Activated CD4-positive, alpha-beta T cell treated with anti-CD3 and anti-CD28 coated beads for 36 hours (primary cell): ENCODE measurements around the gene NEUROD6. TPM values are rescaled to one million over a fixed set of nuclear protein-coding genes. Genes with fewer than 3 reads are reported as not detected.

Experiments used
- ATAC-seq: fragments of 200-7000 bp; cut with Tn5 transposase; one replicate; pipeline ENCODE4 v1.10.0; 2021; ENCODE audit warnings: mild to moderate bottlenecking, moderate library complexity
- CTCF ChIA-PET: fragments of 350-600 bp; sonication (Branson Sonifier 250); formaldehyde crosslinking; loops from one replicate; lab custom pipeline; 2021; ENCODE audit warnings: antibody characterized with exemption; lab: Charles Lee
- POLR2A ChIA-PET: fragments of 350-600 bp; sonication (Branson Sonifier 250); formaldehyde crosslinking; loops from one replicate; lab custom pipeline; 2021; ENCODE audit warnings: antibody characterized with exemption, inconsistent platforms; lab: Charles Lee
- DNase-seq: peaks from one replicate; pipeline ENCODE4 v3.0.0-alpha.2; 2020
- H3K27ac Mint-ChIP-seq: one replicate; pipeline ENCODE4 v1.8.0; 2021; ENCODE audit warnings: mixed read lengths
- H3K27me3 Mint-ChIP-seq: one replicate; pipeline ENCODE4 v1.8.0; 2021; ENCODE audit warnings: mixed read lengths
- H3K36me3 Mint-ChIP-seq: one replicate; pipeline ENCODE4 v1.8.0; 2021; ENCODE audit warnings: low read depth, mixed read lengths
- H3K4me1 Mint-ChIP-seq: one replicate; pipeline ENCODE4 v1.8.0; 2021; ENCODE audit warnings: mixed read lengths
- H3K4me3 Mint-ChIP-seq: one replicate; pipeline ENCODE4 v1.8.0; 2021; ENCODE audit warnings: mild to moderate bottlenecking, moderate library complexity, mixed read lengths
- H3K9me3 Mint-ChIP-seq: one replicate; pipeline ENCODE4 v1.8.0; 2021; ENCODE audit warnings: low read depth, mixed read lengths
- intact Hi-C, 2 experiments: fragments of 100-400 bp; cut with DNase I in 1 of 2; cut with micrococcal nuclease in 1 of 2; formaldehyde crosslinking; loops; one replicate each; pipeline versions ENCODE4 v1.14.2 to v1.15.1; 2022 to 2024; cut with DNase I, micrococcal nuclease
- total RNA-seq, 2 experiments: library from RNA; stranded (reverse); gene quantifications; one replicate each; pipeline ENCODE4 v1.2.3, GENCODE V29; 2021

The NEUROD6 gene
- total RNA-seq, 2 experiments from 2014 or later: not detected

DNA sequence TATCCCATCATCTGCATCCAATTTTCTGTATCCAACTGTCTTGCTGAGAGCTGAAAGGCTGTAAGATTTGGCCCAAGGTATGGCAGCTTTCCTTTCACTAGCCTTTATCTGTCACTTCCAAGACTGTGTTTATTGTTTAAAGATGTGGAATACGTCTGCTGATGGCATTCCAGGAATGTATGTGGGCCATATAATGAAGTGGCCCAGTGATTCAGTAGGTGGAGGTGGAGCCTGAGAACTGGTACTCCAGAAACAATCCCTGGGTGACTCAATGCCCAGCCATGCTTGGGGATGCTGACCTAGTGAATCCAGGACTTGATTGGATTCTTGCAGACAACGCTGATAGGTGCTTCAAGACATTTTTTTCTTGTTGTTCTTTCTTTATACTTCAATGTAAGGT lies 13.5 kb downstream of the NEUROD6 start:
- no peak overlapping the region for H3K4me3 Mint-ChIP-seq
- CTCF ChIA-PET: no interaction called here
- H3K27ac Mint-ChIP-seq: no peak overlapping the region
- peaks cover 1% of the 10 kb centered on the region for H3K36me3 Mint-ChIP-seq
- peaks cover 2% of the 10 kb centered on the region for H3K27me3 Mint-ChIP-seq
- intact Hi-C loops: no loop called here
- DNase-seq: no peak
- ATAC-seq: no peak
- H3K9me3 Mint-ChIP-seq: peaks cover 7% of the 10 kb centered on the region
- POLR2A ChIA-PET: no interaction called here
- H3K4me1 Mint-ChIP-seq: no peaks in the 10 kb centered on the region

DNA sequence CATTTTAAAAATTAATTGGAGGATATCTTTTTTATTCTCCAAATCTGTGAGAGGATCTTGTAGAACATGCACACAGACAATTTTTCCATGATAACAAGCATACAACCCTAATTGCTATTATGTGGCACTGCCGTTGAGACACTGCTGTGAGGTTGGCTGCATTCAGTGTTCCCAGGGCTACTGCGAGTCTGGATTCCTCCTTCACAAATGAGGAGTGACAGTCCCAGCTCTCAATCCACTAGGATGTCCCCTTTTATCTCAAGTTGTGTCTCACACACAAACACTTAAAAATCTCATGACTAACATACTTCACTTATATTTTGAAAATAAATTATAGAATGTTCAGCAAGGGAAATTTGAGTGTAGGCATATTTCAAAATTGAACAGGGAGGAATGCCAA lies 14.1 kb downstream of the NEUROD6 start:
- Mint-ChIP-seq H3K4me3 (no peak overlapping the region), H3K27ac (no peak overlapping the region), H3K9me3 (peaks cover 5% of the 10 kb centered on the region), H3K27me3 (peaks cover 2% of the 10 kb centered on the region), H3K4me1 (no peaks in the 10 kb centered on the region), H3K36me3 (peaks cover 1% of the 10 kb centered on the region)
- CTCF ChIA-PET: no interaction called here
- DNase-seq (no peak), ATAC-seq (no peak)
- POLR2A ChIA-PET: no interaction called here
- intact Hi-C loops: no loop called here

DNA sequence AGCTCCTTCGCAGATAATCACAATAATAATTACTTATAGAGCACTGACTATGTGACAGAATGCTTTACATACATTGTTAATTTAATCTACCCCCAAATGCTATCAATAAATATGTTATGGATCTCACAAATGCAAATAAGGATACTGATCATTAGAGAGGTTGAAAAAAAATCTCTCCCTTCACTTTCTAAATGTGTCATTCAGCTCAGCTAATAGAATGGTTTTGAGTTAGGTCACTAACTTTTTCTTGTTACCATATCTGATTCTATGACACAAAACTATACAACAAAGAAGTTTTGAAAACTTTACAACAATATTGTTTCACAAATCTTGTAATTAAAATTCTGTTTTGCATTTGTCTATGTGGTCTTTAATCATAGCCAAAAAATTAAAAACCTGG lies 17.4 kb downstream of the NEUROD6 start:
- ChIA-PET CTCF (no interaction called here), POLR2A (no interaction called here)
- Mint-ChIP-seq H3K36me3 (no peaks in the 10 kb centered on the region), H3K27ac (no peak overlapping the region), H3K9me3 (peaks cover 3% of the 10 kb centered on the region), H3K4me1 (no peaks in the 10 kb centered on the region), H3K4me3 (no peak overlapping the region), H3K27me3 (no peaks in the 10 kb centered on the region)
- DNase-seq: no peak
- intact Hi-C loops: no loop called here
- no peak for ATAC-seq

DNA sequence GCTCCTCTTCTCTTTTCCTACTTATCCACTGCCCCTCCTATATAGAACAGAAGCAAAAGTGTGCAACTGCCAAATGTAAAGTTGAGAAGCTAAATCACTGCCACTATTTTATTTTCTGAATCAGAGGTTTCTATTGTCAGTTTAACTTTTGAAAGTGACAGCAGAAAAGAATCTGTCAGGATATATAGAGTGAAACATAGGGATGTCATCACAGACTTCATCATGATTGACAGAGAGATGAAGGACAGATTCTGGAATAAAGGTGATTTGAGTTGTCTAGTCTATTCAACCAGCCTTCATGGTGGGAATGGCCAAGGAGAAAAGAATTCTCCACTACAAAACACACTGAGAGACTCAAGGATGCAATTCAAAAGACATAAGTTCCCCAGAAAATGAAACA lies 19.9 kb downstream of the NEUROD6 start:
- Mint-ChIP-seq H3K9me3 (peaks cover 3% of the 10 kb centered on the region), H3K4me3 (no peak overlapping the region), H3K27me3 (no peaks in the 10 kb centered on the region), H3K4me1 (no peaks in the 10 kb centered on the region), H3K36me3 (no peaks in the 10 kb centered on the region), H3K27ac (no peak overlapping the region)
- DNase-seq: no peak
- CTCF ChIA-PET: interaction anchor here (0.6 kb wide), 1 partner anchor 1103 kb away, joined by 3 read pairs; no protein-coding TSS in a partner anchor
- intact Hi-C loops: no loop called here
- ATAC-seq: no peak
- POLR2A ChIA-PET: no interaction called here

DNA sequence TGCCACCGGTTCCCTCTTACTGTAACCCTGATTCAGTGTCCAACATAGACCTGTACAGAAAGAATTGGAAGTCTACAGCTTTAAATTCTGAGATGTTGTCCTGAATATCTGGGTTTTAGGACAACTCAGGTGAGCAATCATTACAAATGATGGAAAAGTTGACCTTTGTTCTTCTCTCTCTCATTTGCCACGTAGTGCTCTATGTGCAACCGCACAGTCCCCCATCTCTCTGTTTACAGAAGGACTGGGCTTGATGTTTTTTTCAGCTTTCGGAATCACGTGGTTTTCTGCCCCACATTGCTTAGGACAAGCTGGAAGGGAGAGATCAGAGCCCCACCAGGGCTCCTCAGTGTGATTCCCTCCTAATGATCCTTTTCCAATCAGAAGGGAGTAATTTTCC lies 22.2 kb downstream of the NEUROD6 start:
- no peaks in the 10 kb centered on the region for H3K9me3 Mint-ChIP-seq
- CTCF ChIA-PET: no interaction called here

DNA sequence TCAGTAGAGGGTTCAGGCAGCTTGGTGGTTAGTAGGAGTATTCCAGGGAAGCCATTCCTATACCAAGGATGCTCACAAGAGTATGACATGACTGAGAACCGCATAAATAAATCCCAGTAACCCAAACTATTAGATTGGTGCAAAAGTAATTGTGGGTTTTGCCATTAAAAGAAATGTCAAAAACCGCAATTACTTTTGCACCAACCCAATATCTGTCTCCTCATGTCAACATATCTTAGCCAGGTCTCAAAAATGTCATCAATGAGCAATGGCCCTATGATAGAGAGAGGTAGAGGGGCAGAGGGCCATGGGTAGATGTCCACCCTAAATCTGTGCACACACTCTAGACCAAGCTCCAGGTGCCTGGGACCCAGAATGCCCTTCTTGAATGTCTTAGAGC lies 23.6 kb downstream of the NEUROD6 start:
- POLR2A ChIA-PET: no interaction called here
- Mint-ChIP-seq H3K9me3 (no peaks in the 10 kb centered on the region), H3K4me1 (no peaks in the 10 kb centered on the region), H3K27ac (no peak overlapping the region), H3K27me3 (peaks cover 2% of the 10 kb centered on the region), H3K4me3 (no peak overlapping the region), H3K36me3 (no peaks in the 10 kb centered on the region)
- intact Hi-C loops: no loop called here
- ATAC-seq (no peak), DNase-seq (no peak)
- CTCF ChIA-PET: no interaction called here

More for the DNA sequence above, 22.2 kb downstream of the NEUROD6 start:
- ATAC-seq (no peak), DNase-seq (no peak)
- Mint-ChIP-seq H3K36me3 (no peaks in the 10 kb centered on the region), H3K27me3 (peaks cover 2% of the 10 kb centered on the region), H3K4me1 (no peaks in the 10 kb centered on the region), H3K27ac (no peak overlapping the region), H3K4me3 (no peak overlapping the region)
- POLR2A ChIA-PET: no interaction called here
- intact Hi-C loops: no loop called here

DNA sequence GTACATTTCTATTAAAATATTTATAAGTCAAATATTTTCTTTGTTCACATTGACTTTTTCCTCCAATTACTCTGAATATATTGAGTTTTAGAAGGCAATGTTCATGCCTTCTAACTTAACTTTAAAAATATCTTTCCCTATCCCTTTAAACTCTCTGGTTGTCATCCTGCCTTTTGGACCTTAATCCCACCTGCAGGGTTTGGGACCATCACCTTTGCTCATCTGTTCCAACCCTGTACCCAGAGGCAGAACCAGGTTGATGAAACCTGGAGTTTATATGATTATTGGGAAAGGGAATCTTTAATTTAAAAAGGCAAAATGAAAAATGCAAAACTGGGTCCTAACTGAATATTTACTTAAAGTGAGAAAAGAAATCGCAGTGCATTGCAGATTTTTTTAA lies 24.8 kb downstream of the NEUROD6 start:
- no peak for DNase-seq
- Mint-ChIP-seq H3K27me3 (peaks cover 2% of the 10 kb centered on the region), H3K4me1 (no peaks in the 10 kb centered on the region), H3K9me3 (no peaks in the 10 kb centered on the region), H3K36me3 (no peaks in the 10 kb centered on the region), H3K4me3 (no peak overlapping the region), H3K27ac (no peak overlapping the region)
- POLR2A ChIA-PET: no interaction called here
- intact Hi-C loops: no loop called here
- CTCF ChIA-PET: no interaction called here
- no peak for ATAC-seq

DNA sequence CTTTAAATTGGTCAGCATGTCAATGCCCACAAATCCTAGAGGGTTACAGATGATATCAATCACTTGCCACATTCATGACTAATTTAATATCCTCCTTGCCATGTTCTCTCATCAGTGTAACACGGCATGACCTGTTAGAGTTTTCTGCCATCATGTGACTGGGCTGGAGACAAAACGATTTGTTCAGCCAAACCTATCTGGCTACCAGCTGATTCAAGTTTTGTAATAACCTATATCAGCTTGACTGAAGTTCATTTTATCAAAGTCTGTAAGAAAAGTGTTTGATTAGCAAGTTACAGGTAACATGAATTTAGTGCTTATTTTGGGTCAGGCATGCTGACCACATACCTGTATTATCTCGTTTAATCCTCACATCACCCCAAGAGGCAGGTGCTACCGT lies 25.7 kb downstream of the NEUROD6 start:
- Mint-ChIP-seq H3K4me1 (no peaks in the 10 kb centered on the region), H3K9me3 (no peaks in the 10 kb centered on the region)

DNA sequence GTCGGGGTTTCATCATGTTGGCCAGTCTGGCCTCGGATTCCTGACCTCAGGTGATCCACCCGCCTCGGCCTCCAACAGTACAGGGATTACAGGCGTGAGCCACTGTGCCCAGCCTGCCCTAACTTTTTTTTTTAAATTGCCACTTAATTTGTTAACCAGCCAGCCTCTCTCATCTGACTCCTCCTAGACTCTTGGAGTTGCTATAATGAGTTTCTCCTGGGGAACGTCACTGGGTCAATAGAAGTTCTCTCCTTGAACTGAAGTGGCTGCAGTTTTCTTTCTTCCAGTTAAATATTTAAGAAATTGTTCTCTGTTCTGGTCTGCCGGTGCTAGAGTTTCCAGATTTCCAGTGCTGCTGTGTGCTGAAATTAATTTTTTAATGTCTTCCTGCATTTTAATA lies 27.6 kb downstream of the NEUROD6 start:
- POLR2A ChIA-PET: no interaction called here
- DNase-seq (no peak), ATAC-seq (no peak)
- CTCF ChIA-PET: no interaction called here
- intact Hi-C loops: loop anchor here in 1 of 2 experiments (5.0 kb wide), 1 partner anchor 51 kb away; no protein-coding TSS in a partner anchor
- H3K36me3 Mint-ChIP-seq: no peaks in the 10 kb centered on the region
- H3K9me3 Mint-ChIP-seq: no peaks in the 10 kb centered on the region
- H3K4me3 Mint-ChIP-seq: no peak overlapping the region
- H3K27me3 Mint-ChIP-seq: peaks cover 2% of the 10 kb centered on the region
- H3K4me1 Mint-ChIP-seq: no peaks in the 10 kb centered on the region
- no peak overlapping the region for H3K27ac Mint-ChIP-seq

More for the DNA sequence above, 25.7 kb downstream of the NEUROD6 start:
- intact Hi-C loops: loop anchor here in 1 of 2 experiments (5.0 kb wide), 1 partner anchor 52 kb away; no protein-coding TSS in a partner anchor
- DNase-seq (no peak), ATAC-seq (no peak)
- no peaks in the 10 kb centered on the region for H3K36me3 Mint-ChIP-seq
- ChIA-PET POLR2A (no interaction called here), CTCF (no interaction called here)
- H3K4me3 Mint-ChIP-seq: no peak overlapping the region
- H3K27me3 Mint-ChIP-seq: peaks cover 2% of the 10 kb centered on the region
- no peak overlapping the region for H3K27ac Mint-ChIP-seq

DNA sequence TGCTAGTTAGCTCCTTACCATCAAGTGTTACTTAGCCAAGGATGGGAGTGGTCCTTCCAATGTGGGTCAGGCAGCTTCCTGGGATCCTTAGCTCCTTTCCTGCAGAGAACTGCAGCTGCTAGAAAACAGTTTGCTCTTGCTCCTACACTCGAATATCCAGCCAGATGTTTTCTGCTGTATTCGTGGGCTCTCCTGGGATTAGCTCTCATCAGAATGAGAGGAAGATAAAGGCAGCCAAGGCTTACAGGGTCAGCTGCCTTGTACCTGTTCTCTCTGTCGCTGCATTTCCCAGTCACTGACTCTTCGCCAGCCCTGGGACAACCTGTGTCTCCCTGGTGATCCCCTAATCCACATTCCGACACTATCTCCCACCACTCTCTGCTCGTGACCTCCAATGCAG lies 29.0 kb downstream of the NEUROD6 start:
- H3K27me3 Mint-ChIP-seq: peaks cover 2% of the 10 kb centered on the region
- no peak for DNase-seq
- no peaks in the 10 kb centered on the region for H3K9me3 Mint-ChIP-seq
- ChIA-PET POLR2A (no interaction called here), CTCF (no interaction called here)
- H3K27ac Mint-ChIP-seq: no peak overlapping the region
- no peak overlapping the region for H3K4me3 Mint-ChIP-seq
- H3K4me1 Mint-ChIP-seq: no peaks in the 10 kb centered on the region
- no peaks in the 10 kb centered on the region for H3K36me3 Mint-ChIP-seq
- intact Hi-C loops: loop anchor here in 1 of 2 experiments (5.0 kb wide), 1 partner anchor 49 kb away; no protein-coding TSS in a partner anchor
- ATAC-seq: no peak

DNA sequence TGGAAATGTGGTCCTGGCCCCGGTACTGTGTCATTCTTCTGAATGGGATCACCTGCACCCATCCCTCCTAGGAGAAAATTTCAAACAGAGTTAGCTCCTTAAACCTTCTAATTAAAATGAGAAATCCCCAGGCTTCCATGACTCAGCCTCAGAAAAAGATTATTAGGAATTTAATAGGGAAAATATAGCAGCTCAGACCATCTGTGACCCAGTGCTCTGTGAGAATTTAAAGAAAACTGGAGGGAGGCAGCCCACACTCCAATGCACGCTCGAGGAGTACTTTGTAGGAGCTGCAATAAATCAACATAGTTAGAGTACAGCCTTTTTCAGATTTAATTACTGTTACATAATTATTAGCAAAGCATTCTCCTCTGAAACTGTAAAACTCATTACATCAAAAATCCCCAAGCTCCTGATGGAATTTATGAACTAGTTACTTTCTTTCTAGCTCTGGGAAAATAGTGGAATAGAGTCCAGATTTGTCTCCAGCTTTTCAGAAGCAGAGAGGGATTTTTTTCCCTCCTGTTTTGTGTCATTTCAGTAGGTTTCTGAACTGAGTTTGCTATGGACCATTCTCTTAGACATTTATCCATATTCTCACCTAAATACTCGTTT lies 30.1 kb downstream of the NEUROD6 start:
- no peaks in the 10 kb centered on the region for H3K36me3 Mint-ChIP-seq

DNA sequence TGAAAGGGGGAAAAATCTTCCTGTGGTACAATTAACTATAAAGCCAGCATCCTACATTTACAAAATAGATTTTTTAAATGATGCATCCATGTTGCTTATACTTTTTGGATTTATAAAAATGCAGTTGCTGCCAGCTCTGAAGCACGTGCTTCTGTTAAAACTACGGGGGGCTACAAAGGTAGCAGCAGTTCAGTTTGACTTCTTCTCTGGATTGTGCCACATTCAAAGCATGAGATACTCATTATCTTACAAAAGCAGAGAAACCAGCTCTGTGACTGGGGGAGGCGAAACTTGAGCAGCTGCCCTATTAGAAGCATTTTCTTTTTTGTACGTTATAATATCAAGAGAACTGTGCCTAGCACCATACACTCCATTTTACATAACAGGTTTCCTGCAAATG lies 31.1 kb downstream of the NEUROD6 start:
- Mint-ChIP-seq H3K4me1 (no peaks in the 10 kb centered on the region), H3K27me3 (peaks cover 2% of the 10 kb centered on the region), H3K36me3 (no peaks in the 10 kb centered on the region), H3K27ac (no peak overlapping the region), H3K4me3 (no peak overlapping the region), H3K9me3 (no peaks in the 10 kb centered on the region)
- POLR2A ChIA-PET: no interaction called here
- intact Hi-C loops: no loop called here
- DNase-seq (no peak), ATAC-seq (no peak)
- CTCF ChIA-PET: interaction anchor here (0.5 kb wide), 1 partner anchor 668 kb away, joined by 3 read pairs; no protein-coding TSS in a partner anchor

More for the DNA sequence above, 30.1 kb downstream of the NEUROD6 start:
- Mint-ChIP-seq H3K4me1 (no peaks in the 10 kb centered on the region), H3K27me3 (peaks cover 2% of the 10 kb centered on the region), H3K4me3 (no peak overlapping the region), H3K9me3 (no peaks in the 10 kb centered on the region), H3K27ac (no peak overlapping the region)
- intact Hi-C loops: loop anchor here in 1 of 2 experiments (5.0 kb wide), 1 partner anchor 48 kb away; no protein-coding TSS in a partner anchor
- ATAC-seq (no peak), DNase-seq (no peak)
- CTCF ChIA-PET: interaction anchor here (0.6 kb wide), 1 partner anchor 150 kb away, joined by 5 read pairs; no protein-coding TSS in a partner anchor
- POLR2A ChIA-PET: no interaction called here
